Smooth muscle cell of the brain vasculature (primary cell): ENCODE results near the gene PHTF2.

Experiments used
- DNase-seq: peaks from one replicate; pipeline ENCODE4 v3.0.0-alpha.2; 2012; ENCODE audit warnings: low read depth, low spot score

Gene PHTF2

DNA sequence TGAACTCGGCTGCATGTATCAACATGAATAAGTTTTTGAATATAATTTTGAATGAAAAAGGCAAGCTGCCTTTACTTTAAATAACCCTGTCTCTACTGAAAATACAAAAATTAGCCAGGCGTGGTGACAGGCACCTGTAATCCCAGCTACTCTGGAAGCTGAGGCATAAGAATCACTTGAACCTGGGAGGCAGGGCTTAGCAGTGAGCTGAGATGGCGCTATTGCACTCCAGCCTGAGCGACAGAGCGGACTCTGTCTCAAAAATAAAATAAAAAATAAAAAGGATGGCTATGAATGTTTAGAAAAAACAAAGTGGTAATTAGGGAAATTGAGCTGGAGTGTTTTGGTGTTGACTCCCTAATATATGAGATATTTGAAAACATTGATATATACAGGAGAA, 133.3 kb downstream of the PHTF2 start:
- DNase-seq, result no peak

DNA sequence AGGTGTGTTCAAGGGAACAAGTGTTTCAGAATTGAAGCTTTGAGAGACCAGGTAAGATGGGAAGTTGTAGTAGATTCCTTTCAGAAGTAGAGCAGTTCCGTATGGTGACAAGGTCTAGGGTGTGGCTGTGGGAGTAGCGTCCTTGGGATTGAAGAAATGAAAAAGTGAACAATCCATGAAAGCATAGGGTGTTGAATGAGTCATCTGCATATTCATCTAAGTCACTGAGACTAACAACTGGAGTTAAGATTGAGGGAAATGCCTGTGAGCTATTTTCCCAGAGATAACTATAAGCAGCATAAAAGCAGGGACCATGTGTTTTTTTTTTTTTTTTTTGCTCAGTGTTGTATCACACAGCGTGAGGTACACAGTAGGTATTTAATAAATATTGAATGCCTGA, 134.8 kb downstream of the PHTF2 start:
- no peak for DNase-seq

DNA sequence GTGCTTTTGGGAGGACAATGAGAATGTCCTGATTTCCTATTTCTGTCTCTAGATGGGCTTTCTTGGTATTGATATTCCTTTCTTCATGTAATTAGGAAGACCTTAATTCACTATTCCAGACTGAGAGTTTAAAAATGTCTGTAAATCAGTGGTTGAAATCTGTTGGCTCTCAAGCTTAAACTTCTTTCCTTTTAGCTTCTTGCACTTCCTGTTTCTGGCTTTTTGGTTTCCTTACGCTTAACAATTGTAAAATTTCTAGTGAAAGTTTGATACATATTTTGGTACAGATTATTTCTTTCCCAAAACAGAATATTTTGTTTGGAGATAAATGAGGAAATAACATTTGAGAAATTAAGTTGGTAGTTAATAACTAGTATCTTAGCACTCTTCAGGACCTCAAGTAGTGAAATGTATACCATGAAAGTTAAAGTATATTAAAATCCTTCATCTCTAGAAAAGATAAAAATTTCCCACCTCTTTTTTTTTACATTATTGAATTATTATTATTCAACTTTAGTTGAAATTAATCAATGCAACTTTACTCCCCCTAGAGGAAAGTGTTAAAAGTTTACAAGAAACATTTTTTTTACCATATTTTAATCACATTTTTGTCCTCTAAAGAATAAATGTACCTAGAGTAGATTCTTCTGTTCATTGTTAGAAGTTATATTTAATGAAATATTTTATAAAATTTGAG, 137.2 kb downstream of the PHTF2 start:
- DNase-seq, result no peak

DNA sequence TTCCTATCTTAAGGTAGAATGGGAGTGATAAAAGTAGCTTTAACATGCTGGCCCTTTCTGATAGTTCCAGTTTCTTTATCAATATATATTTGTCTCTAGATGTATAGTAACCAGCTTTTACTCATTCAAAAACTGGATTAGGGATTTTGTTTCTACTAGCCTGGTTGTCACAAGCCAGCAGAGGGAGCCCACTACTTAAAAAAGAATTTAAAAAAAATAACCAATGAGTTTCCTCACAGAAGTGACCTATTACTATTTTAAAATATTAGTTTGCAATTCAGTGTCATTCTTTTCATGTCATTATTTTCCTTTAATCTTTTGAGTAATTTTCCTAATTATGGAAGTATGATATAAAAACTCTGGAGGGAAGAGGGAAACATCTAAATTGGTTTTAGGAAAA, 142.1 kb downstream of the PHTF2 start:
- DNase-seq, result peak; percentile 6

GRCh38 chr7:77942431-77942830, 143.9 kb downstream of the PHTF2 start:
- no peak for DNase-seq

GRCh38 chr7:77944183-77945182, 145.9 kb downstream of the PHTF2 start:
- no peak for DNase-seq

DNA sequence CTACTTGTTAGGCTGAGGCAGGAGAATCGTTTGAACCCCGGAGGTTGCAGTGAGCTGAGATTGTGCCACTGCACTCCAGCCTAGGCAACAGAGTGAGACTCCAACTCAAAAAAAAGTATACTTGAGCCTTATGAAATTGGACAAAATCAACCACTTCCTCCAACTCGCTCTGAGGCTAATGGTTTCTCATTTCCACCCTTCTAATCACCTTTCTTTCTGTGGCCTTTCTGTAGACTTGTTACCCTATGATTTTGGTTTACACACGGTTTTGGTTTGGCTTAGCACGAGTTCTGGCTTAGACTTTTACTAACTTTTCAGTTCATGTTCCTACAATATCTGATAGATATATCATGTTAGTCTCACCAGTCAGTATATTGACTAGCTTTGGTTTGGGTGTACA, 152.0 kb downstream of the PHTF2 start:
- DNase-seq, result no peak

DNA sequence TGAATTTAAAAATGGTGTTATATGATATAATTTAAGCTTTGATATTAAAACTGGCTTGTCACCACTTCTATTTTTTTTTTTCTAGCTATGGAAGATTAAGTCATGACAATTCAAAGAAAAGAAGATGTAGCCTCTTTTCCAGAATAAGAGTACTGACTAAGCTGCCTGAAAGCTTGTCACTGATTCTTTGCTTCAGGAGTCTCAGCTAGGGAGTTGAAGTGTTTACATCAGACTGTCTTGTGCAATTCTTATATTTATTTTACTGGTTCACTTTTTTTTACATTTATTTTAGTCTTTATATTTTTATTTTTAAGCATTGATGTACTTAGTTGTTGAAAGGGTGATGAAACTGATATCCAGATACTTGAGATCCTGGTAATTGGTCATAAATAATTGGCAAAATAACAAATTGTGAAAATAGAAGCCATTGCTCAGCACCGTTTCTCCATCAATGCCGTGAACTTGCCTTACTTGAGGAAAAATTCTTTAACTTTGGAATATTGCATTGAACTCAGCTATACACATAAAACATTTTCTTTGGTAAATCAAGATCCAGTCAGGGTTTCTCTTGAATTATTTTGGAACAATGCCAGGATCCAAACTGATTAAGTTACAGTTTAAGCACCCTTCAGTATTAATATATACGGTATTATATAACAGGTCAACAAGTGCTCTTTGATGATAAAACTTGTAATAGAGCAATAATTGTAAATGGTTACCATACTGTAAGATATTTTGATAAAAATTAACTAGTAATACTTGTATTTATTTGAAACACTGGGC, 156.4 kb downstream of the PHTF2 start:
- no peak for DNase-seq

DNA sequence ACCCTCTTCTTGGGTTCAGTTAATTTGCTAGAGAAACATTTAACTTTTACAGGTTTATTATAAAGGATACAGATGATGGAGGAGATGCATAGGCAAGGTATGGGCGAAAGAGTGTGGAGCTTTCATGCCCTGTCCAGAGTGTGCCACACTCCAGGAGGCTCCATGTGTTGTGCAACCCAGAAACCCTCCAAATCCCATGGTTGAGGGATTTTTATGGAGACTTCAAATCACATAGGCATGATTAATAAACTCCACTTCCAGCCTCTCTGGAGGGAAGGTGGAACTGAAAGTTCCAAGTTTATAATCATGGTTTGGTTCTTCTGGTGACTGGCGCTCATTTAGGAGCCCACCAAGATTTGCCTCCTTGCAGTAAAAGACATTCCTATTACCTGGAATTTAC, 159.9 kb downstream of the PHTF2 start:
- no peak for DNase-seq

- no peak for DNase-seq
These were observed 160.5 kb downstream of the PHTF2 start for GRCh38 chr7:77959080-77959479.

DNA sequence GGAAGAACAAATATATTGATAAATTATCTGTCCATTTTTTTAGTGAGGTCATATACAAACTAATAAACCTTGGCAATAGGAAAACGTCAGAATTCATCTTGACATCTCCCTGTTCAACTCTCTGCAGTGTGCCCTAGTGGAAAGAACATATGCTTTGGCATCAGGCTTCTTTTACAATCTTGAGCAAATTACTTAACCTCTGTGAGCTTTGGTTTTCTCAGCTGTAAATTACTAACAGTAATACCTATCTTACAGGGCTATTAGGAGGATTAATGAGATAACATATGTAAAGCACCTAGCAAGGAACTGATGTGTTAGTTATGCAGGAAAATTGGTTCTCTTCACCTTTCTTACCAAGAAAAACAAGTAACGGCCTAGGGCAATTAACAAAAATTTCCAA, 161.8 kb downstream of the PHTF2 start:
- DNase-seq, result no peak

- no peak for DNase-seq
These were observed 168.9 kb downstream of the PHTF2 start for GRCh38 chr7:77967429-77967828.

DNA sequence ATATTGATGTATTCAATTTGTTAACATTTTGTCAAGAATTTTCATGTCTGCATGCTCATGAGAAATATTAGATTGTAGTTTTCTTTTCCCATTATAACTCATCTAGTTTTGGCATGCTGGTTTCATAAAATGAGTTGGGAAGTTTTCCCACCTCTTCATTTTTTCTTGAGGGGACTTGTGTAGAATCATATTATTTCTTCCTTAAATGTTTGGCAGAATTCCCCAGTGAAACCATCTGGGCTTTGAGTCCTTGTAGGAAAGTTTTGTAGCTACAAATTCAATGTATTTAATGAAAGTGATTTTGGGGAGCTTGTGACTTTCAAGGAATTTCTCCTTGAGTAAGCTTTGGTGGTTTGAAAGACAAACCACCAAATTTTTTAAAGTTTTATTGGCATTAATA, 173.2 kb downstream of the PHTF2 start:
- no peak for DNase-seq

- DNase-seq, result no peak
These were observed 177.3 kb downstream of the PHTF2 start for GRCh38 chr7:77975672-77976480.

DNA sequence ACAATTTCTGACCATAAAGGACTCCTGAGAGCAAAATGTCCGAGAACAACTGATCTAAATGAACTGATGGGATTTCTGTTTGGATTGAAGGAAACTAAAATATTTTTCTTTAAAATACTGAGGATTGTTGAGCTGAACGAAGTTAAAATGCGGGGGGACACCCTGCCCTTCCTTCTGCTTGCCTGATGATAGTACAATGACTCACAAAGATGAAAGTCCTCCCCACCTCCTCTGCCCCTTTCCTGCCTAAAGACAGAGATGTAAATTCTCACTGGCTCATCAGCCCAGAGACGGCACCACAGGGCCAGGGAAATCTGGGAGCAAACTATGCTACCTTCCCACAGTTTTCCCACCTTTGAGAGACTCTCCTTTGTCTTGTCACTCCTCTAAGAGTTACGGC, 180.6 kb downstream of the PHTF2 start:
- no peak for DNase-seq

DNA sequence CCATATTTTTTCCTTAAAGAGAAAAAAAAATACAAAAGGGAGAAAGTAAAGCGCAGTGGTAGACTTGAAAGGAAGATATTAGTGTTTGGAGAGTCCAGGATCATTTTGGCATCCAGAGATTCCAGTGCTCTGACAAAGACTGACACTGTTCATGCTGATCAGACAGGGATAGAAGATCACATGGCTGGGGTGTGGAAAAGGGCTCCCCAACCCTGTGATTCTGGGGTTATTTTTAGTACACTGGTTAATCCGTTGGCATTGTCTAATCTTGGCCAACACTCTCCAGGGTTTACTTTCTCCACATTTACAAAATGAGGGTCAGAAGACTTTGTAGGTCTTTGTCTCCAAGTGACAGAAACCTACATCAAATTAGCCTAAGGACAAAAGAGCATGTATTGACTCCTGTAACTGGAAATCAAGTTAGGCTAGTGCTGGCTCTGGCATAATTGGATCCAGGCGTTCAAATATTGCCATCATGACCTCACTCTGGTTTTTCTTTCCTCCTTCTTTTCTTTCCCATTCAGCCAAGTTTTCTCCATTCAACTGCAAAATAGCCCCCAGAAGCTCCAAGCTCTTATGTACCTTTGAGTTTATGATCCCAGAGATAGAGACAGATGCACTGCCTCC, 181.6 kb downstream of the PHTF2 start:
- no peak for DNase-seq

GRCh38 chr7:77982926-77983550, 184.5 kb downstream of the PHTF2 start:
- DNase-seq, result no peak

DNA sequence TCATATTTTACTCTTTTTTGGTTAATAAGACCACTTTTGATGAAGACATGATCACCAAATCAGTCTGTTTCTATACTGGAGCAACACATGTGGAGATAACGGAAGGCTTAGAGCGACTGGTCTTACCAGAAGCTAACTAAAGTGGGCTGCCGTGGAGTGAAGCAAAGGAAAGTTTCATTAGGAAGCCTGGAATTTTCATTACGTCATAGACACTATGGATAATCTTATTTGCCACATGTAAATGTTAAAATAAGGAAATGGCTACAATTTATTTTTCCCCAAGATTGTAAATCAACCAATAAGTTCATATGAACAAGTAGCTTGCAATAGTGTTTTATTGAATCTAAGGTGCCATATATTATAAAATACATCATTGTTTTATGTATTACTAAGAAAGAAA, 185.4 kb downstream of the PHTF2 start:
- no peak for DNase-seq

- no peak for DNase-seq
These were observed 186.8 kb downstream of the PHTF2 start for GRCh38 chr7:77985232-77985973.

GRCh38 chr7:77985974-77986339, 187.4 kb downstream of the PHTF2 start:
- no peak for DNase-seq
